Testis (tissue), 3 donors: ENCODE data around the gene DPEP1. TPM values are rescaled to one million over a fixed set of nuclear protein-coding genes. Genes with fewer than 3 reads are reported as not detected.

Experiments
- DNase-seq: peaks from one replicate; pipeline ENCODE4 v3.0.0-alpha.2; 2019
- H3K27ac ChIP-seq, 2 donors: fragments of 200-600 bp; sonication (generic); one replicate each; pipeline ENCODE4 v1.5.1; 2019
- H3K27me3 ChIP-seq: fragments of 200-600 bp; sonication (generic); one replicate; pipeline ENCODE4 v1.5.1; 2019
- H3K36me3 ChIP-seq: fragments of 200-600 bp; sonication (generic); one replicate; pipeline ENCODE4 v1.5.1; 2017; ENCODE audit warnings: low read depth; ENCODE audit errors: missing control alignments
- H3K4me1 ChIP-seq: fragments of 200-600 bp; sonication (generic); one replicate; pipeline ENCODE4 v1.5.1; 2019
- H3K4me3 ChIP-seq, 2 donors: fragments of 200-600 bp; sonication (generic); one replicate each; pipeline ENCODE4 v1.5.1; 2017 to 2019
- H3K9me3 ChIP-seq: fragments of 200-600 bp; sonication (generic); one replicate; pipeline ENCODE4 v1.5.1; 2017
- CTCF ChIP-seq, 3 experiments: fragments of 450-650 bp in 2 of 3; fragments of 200-600 bp in 1 of 3; sonication (generic) in 1 of 3; IDR thresholded peaks; one replicate each; pipeline ENCODE4 v1.5.1; 2016 to 2019; ENCODE audit warnings: antibody characterized with exemption in 3 of 3, mild to moderate bottlenecking in 2 of 3, moderate library complexity in 1 of 3
- POLR2A ChIP-seq: fragments of 450-650 bp; IDR thresholded peaks from one replicate; pipeline ENCODE4 v1.6.1; 2017; ENCODE audit warnings: antibody characterized with exemption, mild to moderate bottlenecking, moderate library complexity
- WGBS, 2 donors: methylation state at CpG; one replicate each; pipeline ENCODE4 v1.1.5; 2018; 5-methylcytosine and 5-hydroxymethylcytosine counted together
- intact Hi-C: fragments of 100-400 bp; cut with DNase I; formaldehyde crosslinking; loops from one replicate; pipeline ENCODE4 v1.15.1; 2023; ENCODE audit warnings: low total_unique reads
- polyA plus RNA-seq: library from polyadenylated mRNA; stranded (reverse); fragments of 350-450 nt; fragmentation: Illumina TruSeq; extraction: RNeasy Lipid Tissue Mini Kit (QIAGEN cat#74804); gene quantifications from one replicate; pipeline ENCODE4 v1.2.3, GENCODE V29; 2014; ENCODE audit warnings: low read depth, low replicate concordance; ENCODE audit not compliant: insufficient read depth
- total RNA-seq, 2 donors: library from RNA; depleted of rRNA; stranded (reverse); fragments of >200 nt; gene quantifications; one replicate each; pipeline ENCODE4 v1.2.3, GENCODE V29; 2016

DPEP1 gene
- total and polyA plus RNA-seq, 3 donors from 2014 or later = 105 to 256 (median 125) TPM

GRCh38 chr16:89571636-89572035 is 41.8 kb upstream of the DPEP1 start:
- Histone ChIP-seq H3K4me3 (no peak overlapping the region), H3K36me3 (no peaks in the 10 kb centered on the region), H3K4me1 (peaks cover 16% of the 10 kb centered on the region), H3K27ac (no peak overlapping the region), H3K9me3 (no peaks in the 10 kb centered on the region), H3K27me3 (no peaks in the 10 kb centered on the region)
- 94 to 97% methylated on average over 13 to 18 of the region's 18 CpGs for WGBS, 2 donors
- TF ChIP-seq POLR2A = no peak
- no peak for TF ChIP-seq CTCF (IDR thresholded peaks at IDR 0.05)
- intact Hi-C loops = no loop called here
- no peak for DNase-seq

- H3K9me3 ChIP-seq = no peaks in the 10 kb centered on the region
- peaks cover 16% of the 10 kb centered on the region for H3K4me1 ChIP-seq
- WGBS, 2 donors = 74 to 85% methylated on average over 11 to 14 of the region's 14 CpGs
- intact Hi-C loops = no loop called here
- H3K27ac ChIP-seq = no peak overlapping the region
- TF ChIP-seq POLR2A (no peak), CTCF (IDR thresholded peaks at IDR 0.05) (no peak)
- no peaks in the 10 kb centered on the region for H3K36me3 ChIP-seq
- no peak overlapping the region for H3K4me3 ChIP-seq
- DNase-seq = no peak
- no peaks in the 10 kb centered on the region for H3K27me3 ChIP-seq
Measured at GRCh38 chr16:89572073-89572484, 41.4 kb upstream of the DPEP1 start.

DNA sequence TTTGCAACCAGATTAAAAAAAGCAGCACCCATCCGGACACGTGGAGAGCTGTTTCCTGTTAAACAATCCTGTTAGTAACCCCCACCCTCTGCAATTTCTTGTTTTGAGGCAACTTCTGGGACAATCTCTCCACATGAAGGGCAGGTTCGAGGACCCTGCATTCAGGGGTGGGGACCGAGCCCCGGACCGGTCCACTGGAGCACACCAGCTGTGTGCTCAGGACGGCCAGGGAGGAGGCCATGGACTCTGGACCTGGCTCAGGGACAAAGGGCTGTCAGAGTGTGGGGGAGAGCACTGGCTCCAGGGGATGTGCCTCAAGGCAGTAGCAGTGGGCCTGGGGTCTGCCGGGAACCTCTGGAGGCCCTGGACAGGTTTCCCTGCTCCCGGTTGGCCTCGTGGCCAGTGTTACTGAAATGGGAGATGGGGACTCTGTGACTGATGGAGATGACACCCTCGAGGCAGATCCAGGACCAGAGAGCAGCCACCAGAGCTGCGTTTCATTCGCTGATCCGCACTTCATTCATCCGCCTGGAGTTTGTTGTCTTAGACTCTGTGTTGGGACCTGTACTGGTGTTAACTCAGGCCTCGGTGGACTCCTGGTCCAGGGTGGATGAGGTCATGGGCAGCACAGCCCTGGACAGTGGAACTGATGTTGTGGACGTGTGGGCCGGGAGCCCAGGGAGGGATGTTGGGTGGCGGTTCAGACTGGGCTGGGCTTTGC is 40.8 kb upstream of the DPEP1 start:
- no peaks in the 10 kb centered on the region for H3K9me3 ChIP-seq
- H3K27ac ChIP-seq = no peak overlapping the region
- 84 to 85% methylated on average over 19 of the region's 19 CpGs for WGBS, 2 donors
- peaks cover 16% of the 10 kb centered on the region for H3K4me1 ChIP-seq
- TF ChIP-seq CTCF (IDR thresholded peaks at IDR 0.05) (no peak), POLR2A (no peak)
- H3K27me3 ChIP-seq = no peaks in the 10 kb centered on the region
- H3K4me3 ChIP-seq = no peak overlapping the region
- DNase-seq = no peak
- intact Hi-C loops = no loop called here
- no peaks in the 10 kb centered on the region for H3K36me3 ChIP-seq

- intact Hi-C loops = no loop called here
- peak overlapping the region in 1 of 2 donors; percentile 7 for H3K4me3 ChIP-seq
- no peak for DNase-seq
- H3K4me1 ChIP-seq = peaks cover 16% of the 10 kb centered on the region
- TF ChIP-seq POLR2A = no peak
- WGBS, 2 donors = 43 to 60% methylated on average over 11 to 31 of the region's 31 CpGs
- H3K9me3 ChIP-seq = no peaks in the 10 kb centered on the region
- H3K27ac ChIP-seq = no peak overlapping the region
- no peaks in the 10 kb centered on the region for H3K27me3 ChIP-seq
- no peaks in the 10 kb centered on the region for H3K36me3 ChIP-seq
Measured at GRCh38 chr16:89573826-89574680, 39.4 kb upstream of the DPEP1 start.

- intact Hi-C loops = no loop called here
- H3K27ac ChIP-seq = no peak overlapping the region
- peaks cover 16% of the 10 kb centered on the region for H3K4me1 ChIP-seq
- H3K4me3 ChIP-seq = peak overlapping the region; percentile 7 to 21
- H3K9me3 ChIP-seq = no peaks in the 10 kb centered on the region
- TF ChIP-seq CTCF (IDR thresholded peaks at IDR 0.05) (peak; percentile 50 to 79 (median 71)), POLR2A (no peak)
- H3K36me3 ChIP-seq = no peaks in the 10 kb centered on the region
- no peaks in the 10 kb centered on the region for H3K27me3 ChIP-seq
- peak; percentile 64 for DNase-seq
- WGBS, 2 donors = 2% methylated on average over 55 of the region's 55 CpGs; no CpG with 5 or more reads in 1 of the 2 donors
Measured at GRCh38 chr16:89574681-89575246, 38.7 kb upstream of the DPEP1 start.
